Stimulated activated CD4-positive, alpha-beta T cell treated with anti-CD3 and anti-CD28 coated beads, Interleukin-4, amount 100 ng/mL, for 4 hours (primary cell): Measurements from ENCODE around the gene BCDIN3D.

Experiments used
- DNase-seq, 2 experiments: peaks; one replicate each; pipeline ENCODE4 v3.0.0-alpha.2; 2020

Gene BCDIN3D

GRCh38 chr12:49795654-49796105 is 47.2 kb downstream of the BCDIN3D start:
- DNase-seq = no peak

GRCh38 chr12:49794811-49795653 is 47.9 kb downstream of the BCDIN3D start:
- DNase-seq = no peak

GRCh38 chr12:49794021-49794420 is 48.9 kb downstream of the BCDIN3D start:
- no peak for DNase-seq

GRCh38 chr12:49793620-49794019 is 49.3 kb downstream of the BCDIN3D start:
- no peak for DNase-seq

- DNase-seq = no peak
Observed at GRCh38 chr12:49792976-49793580, 49.8 kb downstream of the BCDIN3D start.

GRCh38 chr12:49792181-49792970 is 50.5 kb downstream of the BCDIN3D start:
- no peak for DNase-seq

GRCh38 chr12:49791700-49792099 is 51.2 kb downstream of the BCDIN3D start:
- DNase-seq = no peak

GRCh38 chr12:49790741-49791555 is 52.0 kb downstream of the BCDIN3D start:
- no peak for DNase-seq

- DNase-seq = no peak
Observed at GRCh38 chr12:49789992-49790391, 52.9 kb downstream of the BCDIN3D start.

- no peak for DNase-seq
Observed at GRCh38 chr12:49787672-49788071, 55.2 kb downstream of the BCDIN3D start.
